Measurements from ENCODE around the gene DSTYK.

GRCh38 chr1:205144751-205145150 is 66.8 kb downstream of the DSTYK start:
- TF ChIP-seq POLR2A (IDR thresholded peaks at IDR 0.05), result no peak
- no peak for TF ChIP-seq CTCF (IDR thresholded peaks at IDR 0.05)

All from thyroid gland (tissue), 4 donors.